Fibroblast of skin of left biceps (primary cell): ENCODE measurements around the gene CTAGE1.
"Not testable (repeated sequence)": the region's sequence is repeated elsewhere in the genome, so short reads cannot be mapped to it uniquely, and the experiment has no call there.

ENCODE experiments used
- DNase-seq, 2 experiments: peaks; one replicate each; pipeline ENCODE4 v3.0.0-alpha.2; 2013; ENCODE audit warnings: low read depth in 2 of 2

The CTAGE1 gene

DNA sequence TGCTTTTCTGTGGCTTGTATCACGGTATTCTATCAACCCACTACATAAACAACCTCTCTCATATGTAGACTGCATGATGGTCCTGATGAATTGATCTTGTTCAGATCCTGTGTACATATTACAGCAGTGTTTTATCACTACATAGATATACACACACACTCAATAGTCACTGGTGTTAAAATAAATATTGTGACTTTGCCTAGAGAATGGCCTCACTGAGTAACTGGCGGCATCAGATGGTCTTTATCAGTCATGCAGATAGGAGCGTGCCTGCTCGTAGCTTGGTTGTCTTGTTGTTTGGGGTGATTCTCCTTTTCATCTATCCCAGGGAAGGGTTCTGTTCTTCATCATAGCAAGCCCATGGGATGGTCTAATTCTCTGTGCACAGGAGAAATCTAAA lies 18.4 kb upstream of the CTAGE1 start:
- no peak for DNase-seq

DNA sequence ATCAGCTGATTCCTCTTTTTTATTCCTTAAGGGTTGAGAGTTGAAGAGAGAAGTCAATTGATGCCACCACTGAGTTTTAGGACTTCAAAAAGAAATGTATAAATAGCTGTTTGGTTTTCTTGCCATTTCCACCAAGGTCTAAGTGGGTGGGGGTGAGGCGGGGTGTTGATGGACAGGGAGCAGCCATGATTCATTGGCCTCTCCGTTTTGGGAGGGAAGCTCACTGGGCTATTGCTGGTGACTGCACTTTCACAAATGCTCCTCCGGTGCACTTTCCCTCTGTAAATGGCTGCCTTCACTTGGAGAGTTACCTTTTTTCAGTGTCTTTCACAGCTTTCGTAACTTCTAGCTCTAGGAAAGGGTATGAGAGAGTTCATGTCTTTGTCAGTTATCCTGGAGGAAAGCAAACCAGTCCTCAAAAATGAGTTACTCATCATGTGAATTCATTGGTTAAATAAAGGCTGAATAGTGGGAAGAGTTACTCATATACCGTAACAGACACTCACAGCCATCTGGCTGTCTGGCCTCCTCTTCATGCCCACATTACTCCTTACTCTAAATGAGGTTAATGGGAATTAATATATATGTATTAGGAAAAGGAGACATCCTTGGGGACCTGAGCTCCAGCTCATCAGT lies 17.4 kb upstream of the CTAGE1 start:
- DNase-seq = no peak

DNA sequence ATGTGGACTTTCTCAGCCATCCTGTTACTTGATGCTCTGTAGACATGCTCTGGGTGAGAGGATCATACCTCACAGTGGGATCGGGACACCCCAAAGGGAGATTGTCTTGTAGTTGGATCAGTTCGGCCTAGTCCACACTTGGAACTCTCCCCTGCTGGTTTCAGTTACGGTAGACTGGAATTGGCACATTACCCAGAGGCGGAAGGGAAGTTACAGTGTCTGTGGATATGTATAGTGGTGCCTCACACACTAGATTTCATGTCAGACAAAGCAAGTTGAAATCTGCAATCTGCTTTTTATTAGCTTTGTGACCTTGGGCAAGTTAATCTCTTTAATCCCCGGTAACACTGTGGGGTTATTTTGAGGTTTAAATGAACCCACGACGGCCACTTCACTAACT lies 16.2 kb upstream of the CTAGE1 start:
- peak; percentile 42 to 50 for DNase-seq

DNA sequence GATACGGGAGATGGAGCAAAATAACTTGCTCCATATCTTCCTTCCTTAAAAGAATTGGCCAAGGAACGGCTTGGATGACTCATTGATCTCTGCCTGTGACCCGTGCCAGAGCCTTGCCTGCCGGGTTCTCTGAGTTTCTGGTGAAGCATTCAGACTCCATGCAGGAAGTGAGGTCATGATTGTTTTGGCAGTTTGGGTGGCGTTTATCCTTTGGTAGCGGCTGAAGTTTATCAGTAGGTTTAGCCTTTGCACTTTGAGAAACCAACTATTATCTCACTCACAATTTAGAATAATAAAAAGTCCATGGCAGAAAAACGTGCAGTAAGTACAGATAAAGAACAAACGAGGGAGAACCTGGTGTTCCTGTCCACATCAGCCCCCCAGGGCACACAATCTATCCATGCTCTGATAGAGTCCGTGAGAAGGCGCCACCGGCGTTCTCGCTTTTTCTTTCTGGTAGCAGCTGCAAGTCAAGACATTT lies 15.0 kb upstream of the CTAGE1 start:
- peak; percentile 39 to 42 for DNase-seq

DNA sequence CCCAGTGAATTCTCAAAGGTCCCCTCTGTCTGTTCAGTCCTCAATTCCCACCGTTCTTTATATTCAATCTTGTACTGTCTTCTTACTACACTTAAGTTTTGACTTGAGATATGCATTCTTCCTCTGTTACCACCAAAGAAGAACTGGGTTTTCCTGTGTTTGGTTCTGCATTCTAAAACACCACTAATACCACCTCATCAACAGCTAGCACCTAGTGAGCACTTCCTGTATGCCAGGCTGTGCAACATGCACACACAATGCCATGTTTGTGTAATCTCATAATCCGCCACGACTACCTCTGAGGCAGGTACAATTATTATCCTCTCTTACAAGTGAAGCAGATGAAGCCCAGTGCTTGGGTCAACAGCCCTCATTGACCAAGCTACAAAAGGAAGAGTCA lies 11.8 kb upstream of the CTAGE1 start:
- no peak for DNase-seq

DNA sequence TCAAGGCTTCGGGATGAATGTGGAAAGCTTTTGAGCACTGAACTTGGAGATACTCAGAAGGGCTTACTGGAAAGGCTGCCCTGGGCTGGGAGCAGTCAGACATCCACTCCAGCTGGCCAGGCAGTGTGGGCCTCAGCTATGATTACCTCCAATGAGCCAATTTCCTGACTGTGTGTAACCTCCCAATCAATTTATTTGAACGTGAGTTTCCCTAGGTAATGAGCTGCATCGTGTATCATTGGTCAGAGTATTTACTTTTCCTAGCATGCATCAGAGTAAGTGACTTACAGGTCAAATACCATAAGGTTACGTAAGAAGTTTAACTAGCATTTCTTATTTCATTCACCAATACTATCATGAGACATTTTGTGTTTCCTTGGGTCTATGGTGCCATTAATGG lies 11.0 kb upstream of the CTAGE1 start:
- no peak for DNase-seq

DNA sequence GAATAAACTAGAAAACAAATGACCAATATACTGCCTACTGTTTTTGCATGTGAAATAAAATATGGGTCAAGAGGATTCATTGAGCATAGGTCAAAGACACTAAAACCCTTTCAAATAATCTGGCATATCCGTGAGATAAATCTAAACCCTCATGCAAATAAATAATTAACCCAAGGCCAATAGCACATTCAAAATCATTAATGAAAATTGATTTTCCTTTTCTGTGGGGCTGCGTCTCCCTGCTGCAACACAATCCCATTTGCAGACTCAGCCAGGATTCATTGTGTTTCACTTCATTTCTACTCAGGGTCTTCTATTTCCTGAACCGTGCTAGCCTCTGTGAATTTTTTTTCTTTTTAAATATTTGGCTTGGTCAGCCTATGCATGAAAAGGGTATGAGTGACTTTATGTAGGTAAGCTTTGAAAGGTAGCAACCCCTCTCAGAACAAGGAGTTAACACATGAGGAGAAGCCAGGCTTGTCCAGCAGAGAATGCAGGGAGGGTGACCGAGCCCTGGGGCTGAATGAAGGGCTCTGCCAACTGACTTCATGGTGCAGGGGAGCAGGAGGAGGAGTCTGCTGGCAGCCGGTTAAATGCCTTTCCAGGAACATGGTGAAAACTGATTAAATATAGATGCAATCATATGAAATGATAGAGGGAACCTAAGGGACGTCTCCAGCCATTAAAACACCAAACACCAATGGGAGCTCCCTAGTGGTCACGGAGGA lies 10.3 kb upstream of the CTAGE1 start:
- DNase-seq = no peak

DNA sequence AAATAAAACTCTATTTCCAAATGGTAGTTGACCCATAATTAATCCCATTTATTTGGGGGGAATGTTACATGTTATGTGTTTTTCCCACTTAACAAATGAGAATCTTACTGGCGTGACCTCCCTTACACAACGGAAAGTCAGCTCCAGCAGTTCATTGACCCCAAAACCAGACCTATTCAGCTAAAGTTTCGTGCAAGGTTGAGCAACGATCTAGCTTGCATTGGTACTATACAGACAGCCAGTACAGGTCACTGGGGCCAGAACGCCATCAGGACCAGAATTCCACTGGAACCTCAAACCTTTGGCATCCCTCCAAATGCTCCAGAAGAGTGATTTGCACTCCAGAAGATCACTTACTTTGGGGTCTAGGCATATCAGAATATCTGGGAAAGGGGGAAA lies 6.8 kb upstream of the CTAGE1 start:
- DNase-seq = no peak

DNA sequence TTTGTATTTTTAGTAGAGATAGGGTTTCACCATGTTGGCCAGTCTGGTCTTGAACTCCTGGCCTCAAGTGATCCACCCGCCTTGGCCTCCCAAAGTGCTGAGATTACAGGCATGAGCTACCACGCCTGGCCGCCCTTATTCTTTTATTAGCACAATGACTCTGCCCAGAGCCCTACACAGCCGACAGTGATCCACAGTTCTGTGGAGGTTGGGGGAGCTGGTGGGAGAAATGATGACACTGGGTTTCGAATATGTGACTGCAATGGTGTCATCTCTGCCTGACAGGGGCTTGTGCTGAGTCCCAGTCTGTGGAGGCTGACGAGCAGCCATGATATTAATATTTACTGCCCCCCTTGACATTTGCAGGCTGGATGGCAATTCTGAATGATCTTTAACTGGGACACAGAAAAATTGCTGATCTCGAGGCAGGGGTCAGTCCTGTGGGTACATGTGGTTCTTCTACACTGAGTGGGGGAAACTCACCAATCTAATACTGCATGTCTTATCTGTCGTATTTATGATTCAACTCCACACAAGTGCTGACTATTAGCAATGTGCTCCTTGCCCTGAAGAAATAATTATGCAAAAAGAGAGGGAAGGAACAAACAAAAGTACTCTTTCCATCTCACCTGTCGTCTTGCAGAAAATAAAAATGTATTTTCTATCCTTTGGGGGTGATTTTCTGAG lies 6.3 kb upstream of the CTAGE1 start:
- no peak for DNase-seq

DNA sequence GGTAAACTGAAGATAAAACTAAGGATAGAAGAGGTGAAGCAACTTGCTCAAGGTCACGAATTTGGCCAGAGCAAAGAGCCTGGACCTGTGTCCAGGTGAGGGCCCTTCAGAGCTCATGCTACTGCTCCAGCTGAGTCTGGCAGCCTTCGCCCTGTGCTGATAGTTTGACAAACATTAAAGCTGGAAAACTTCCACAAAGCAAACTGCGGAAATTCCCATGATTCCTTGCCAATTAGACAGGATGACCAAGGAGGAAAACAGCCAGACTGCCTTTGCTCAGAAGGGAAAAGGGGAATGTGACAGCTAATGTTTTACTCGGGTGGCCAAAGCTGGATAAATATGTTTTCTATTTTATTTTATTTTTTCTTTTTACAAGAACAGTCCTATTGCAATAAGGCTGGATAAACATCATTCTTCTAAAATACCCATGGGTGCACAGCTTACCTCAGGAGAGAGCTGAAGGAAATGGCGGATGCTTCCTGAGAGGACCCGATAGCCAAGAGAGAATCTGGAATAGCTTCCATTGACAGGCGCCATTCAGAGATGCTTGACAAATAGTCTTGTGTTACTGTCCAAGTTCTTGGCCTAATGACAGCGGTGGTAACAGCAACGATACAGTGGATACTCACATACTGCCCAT lies 5.3 kb upstream of the CTAGE1 start:
- no peak for DNase-seq

DNA sequence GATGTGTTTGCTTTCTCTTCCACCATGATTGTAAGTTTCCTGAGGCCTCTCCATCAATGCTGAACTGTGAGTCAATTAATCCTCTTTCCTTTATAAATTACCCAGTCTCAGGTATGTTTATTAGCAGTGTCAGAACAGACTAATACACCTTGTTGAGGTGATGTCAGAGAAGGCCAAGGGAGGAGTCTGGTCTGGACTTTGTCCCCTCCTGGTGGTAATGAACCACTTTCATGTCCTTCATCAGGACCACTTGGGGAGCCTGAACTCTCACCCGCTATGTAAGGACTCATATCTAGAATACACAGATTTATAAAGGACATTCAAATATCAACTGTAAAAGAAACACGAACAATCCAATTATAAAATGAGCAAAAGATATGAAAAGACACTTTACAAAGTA lies 2.9 kb upstream of the CTAGE1 start:
- no peak for DNase-seq

DNA sequence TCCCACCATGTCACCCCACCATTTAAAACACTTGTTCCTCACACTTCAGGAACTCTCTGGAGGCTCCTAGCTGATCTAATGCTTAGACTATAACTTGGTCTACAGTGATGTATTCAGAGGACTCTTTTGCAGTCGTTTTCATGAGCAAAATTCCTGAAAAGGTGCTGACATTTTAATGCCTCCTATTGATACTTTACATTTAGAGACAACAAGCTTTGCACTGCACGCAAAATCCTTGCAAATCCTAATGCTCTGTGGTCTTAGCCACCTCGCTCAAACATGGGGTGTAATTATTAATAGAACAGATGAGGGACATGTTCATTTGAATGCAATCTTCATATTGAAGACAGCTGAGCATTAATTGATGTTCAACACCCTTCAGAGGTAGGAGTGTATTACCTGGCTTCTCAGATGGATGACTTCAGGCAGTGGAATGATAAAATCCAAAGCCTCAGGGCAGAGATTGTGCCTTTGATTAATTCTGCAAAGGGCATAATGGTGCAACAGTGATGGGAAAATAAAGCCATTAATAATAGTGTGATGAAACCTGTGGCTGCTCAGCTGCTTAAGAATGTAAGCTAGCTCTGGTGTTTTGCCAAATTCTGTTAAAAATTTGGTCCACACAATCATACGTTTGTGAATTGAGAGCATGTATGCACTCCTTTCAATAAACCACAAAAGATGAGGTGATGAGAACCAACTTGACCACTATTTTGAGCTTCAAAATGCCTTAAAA lies 5.4 kb downstream of the CTAGE1 start:
- peak; percentile 92 to 96 for DNase-seq

DNA sequence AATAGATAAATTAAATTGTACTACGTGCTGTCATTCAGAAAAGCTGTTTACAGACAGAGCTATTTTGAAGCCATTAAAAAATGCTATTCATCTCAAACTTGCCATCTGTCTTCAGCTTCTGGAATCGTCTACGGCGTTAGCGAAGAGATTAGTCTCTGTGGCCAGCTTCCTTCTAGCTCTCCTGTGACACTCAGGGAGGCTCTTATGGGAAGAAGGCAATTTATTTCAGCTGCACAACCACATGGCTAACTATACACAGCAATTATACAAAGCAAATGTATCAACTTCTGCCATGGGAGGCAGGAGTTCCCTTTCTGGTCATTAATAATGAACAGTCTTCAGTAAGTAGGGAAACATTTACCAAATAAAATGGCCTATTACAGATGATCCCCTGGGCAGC lies 6.3 kb downstream of the CTAGE1 start:
- peak in 1 of 2 experiments; percentile 6 for DNase-seq

DNA sequence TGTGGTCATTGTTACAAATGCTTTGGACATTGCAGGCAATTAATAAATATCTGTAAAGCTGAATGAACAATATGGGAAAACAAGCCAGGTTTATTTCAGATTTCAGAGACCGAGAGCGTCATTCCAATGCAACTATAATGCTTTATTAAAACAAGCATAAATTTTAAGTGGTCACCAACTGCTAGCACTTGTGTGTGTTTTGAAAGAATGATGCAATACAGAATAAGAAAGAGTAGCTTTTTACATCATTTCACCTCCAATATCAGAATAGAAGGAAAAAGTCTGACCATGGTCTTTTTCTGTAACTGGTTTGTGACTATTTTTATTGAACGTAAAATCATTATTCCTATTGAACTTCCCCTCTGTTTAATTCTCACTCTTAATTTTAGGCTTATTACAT lies 7.6 kb downstream of the CTAGE1 start:
- no peak for DNase-seq

DNA sequence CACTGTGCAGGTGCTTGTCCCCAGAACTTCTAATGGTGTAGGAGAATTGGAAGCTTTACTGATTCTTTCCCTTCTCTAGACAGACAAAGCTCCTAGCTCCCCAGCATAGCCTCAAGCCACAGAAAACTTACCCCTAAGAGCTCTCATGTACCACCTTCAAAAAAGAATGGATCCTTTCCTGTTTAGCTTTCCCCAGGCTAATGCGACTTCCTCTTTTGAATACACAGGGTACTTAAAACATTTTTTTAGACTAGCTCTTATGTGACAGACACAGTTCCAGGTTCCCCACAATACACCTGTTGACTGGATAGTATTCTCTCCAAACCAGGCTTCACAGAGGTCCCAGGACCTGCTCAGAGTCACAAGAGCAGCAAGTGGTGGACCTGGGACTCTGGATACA lies 8.3 kb downstream of the CTAGE1 start:
- DNase-seq = no peak

DNA sequence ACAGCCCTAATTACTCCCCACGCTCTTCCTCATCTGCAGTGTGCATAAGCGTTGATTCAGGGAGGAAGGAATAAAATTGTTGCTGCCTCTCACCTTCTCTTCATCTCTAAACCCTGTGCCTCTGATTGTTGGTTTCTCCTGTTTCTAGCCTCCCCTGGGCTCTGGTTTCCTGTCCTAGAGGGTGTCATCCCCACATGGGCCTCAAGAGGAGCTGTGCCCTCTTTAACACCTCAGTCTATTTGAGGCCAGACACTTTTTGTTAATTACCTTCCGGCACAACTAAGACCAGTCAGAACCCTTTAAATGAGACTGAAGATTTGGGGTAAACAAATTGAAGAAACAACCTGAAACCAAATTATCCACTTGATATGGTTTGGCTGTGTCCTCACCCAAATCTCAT lies 9.7 kb downstream of the CTAGE1 start:
- DNase-seq = no peak

DNA sequence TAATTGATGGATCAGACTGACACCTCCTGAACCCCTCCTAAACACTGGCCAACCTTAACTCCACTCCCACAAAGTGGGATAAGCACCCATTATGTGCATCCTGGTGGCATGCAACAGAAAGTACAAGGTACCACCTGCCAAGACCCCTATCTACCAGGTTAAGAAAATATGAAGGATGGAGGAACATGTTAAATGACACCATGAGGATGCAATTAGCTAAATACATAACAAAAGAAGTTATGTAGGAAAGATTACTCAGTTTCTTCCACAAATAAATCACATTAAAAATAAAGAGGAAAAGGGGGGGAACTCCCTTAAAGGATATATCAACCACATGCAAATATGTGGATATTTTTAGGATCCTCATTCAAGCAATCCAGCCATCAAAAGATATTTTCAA lies 12.6 kb downstream of the CTAGE1 start:
- DNase-seq = no peak

DNA sequence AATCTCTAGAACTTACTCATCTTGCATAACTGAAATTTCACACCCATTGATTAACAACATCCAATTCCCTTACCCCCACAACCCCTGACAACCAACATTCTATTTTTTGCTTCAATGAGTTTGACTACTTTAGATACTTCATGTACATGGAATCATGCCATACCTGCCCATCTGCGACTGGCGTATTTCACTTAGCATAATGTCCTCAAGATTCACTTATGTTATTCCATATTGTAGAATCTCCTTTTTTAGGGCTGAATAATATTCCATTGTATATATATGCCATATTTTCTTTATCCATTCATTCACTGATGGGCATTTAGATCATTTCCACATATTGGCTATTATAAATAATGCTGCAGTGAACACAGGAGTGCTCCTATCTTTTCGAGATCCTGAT lies 13.8 kb downstream of the CTAGE1 start:
- DNase-seq = no peak

DNA sequence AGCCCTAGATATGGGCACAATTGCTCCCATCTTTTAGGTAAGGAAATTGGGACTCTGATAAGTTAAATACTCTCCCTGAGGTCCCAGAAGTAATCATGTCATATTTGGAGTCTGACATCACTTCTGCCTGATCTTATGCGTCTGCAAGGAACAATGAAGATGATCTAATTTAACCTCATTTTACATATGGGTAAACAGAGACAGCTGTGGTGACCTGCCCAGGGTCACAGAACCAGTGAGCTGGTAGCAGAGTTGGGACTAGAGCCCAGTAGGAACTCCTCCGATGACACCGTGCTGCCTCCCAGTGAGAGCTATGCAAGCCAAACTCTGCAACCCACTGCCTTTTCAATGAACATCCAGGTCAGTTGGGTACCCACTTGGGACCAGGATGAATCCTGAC lies 17.8 kb downstream of the CTAGE1 start:
- DNase-seq = no peak

DNA sequence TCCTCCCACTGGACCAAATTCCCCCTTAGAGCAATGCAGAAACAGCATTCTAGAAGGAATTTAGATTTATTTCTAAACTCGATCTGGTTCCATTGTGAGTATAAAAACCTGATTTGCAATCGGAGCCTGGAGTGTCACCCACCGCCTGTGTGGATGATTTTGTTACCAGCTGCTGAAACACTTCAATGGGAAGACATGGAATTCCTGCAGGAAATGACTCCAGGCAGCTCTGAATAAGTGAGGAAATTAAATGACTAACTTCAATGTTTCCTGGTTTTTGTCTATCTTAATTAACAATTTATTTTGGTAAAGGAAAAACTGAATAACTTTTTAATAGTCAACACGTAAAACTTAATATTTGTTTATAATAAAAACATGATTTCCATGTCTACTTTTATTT lies 19.3 kb downstream of the CTAGE1 start:
- DNase-seq = no peak

DNA sequence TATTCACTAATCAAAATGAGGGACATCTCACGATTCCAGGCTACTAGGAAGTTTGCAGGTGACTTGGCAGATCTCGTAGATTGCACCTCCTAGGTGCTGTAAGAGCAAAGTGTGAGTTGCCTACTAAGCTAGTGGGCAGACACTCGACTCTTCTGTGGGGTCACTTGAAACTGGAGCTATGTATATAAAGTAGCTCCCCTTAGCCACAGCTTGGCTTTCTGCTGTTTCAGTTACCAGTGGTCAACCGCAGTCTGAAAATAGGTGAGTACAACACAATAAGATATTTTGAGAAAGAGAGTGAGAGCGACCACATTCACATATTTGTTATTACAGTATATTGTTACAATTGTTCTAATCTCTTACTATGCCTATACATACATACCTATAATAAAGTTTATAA lies 23.3 kb downstream of the CTAGE1 start:
- no peak for DNase-seq

DNA sequence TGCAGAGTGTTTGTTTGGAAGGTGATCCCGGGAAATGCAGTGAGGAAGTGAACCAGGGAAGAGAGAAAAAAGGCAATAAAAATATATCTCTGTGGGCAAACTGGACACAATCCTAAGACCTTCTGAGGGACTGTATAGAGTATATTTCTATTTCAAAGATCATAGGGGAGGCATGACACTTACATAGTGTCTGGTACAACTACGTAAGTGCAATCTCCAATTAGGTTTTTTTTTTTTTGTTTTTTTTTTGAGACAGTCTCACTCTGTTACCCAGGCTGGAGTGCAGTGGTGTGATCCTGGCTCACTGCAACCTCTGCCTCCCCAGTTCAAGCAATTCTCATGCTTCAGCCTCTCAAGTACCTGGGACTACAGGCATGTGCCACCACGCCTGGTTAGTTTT lies 24.6 kb downstream of the CTAGE1 start:
- DNase-seq = not testable (repeated sequence)
